NCI-H1417 treated with DMSO at 0.1 percent for 48 hours (cell line): ENCODE measurements around the gene RPP30.

Experiments
- DNase-seq: peaks from one replicate; lab custom pipeline; 2025; lab: John Stamatoyannopoulos, UW

The RPP30 gene

GRCh38 chr10:90871766-90872647 is at the start of gene RPP30:
Gene RPP30 (plus strand): TSS chr10:90871974. CDS start chr10:90871987, 13 bp downstream.
- peak; percentile 4 for DNase-seq

DNA sequence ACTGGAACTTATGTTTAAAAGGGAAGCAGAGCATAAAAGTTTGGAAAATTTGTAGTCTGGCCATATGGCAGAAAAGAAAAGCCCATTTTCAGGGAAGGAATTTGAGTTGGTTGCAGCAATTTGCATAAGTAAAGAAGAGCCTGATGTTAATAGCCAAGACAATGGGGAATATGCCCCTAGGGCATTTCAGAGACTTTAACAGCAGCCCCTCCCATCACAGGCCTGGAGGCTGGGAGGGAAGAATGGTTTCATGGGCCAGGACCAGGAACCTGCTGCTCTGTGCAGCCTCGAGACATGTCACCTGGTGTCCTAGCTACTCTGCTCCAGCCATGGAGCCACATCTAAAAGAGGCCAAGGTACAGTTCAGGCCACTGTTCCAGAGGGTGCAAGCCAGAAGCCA is 49.3 kb upstream of the RPP30 start:
- DNase-seq, result no peak

DNA sequence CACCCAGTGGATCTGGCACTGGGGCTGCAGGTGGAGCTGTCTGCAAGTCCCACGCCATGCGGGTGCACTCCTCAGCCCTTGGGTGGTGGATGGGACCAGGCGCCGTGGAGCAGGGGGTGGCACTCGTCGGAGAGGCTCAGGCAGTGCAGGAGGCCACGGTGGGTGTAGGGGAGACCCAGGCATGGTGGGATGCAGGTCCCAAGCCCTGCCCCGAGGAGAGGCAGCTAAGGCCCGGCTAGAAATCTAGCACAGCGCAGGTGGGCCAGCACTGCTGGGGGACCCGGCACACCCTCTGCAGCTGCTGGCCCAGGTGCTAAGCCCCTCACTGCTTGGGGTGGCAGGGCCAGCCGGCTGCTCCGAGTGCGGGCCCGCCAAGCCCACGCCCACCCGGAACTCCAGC is 39.7 kb upstream of the RPP30 start:
- no peak for DNase-seq

DNA sequence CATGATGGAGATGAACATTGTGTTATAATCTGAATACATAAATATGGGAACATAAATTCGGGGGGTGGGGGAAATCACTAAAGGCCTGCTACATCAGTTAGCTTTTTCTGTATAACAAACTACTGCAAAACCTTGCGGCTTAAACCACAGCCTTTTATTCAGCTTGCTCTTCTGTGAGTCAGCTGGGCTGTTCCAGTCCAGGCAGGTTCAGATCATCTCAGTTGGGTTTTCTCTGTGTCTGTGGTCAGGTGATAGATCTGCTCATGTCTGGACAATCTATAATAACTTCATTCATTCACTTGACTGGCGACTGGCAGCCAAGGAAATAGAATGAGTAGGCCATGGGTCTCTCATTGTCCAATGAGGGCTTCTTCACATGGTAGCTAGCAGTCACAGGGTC is 37.4 kb upstream of the RPP30 start:
- DNase-seq, result no peak

GRCh38 chr10:90837486-90837885 is 34.3 kb upstream of the RPP30 start:
- DNase-seq, result no peak

- DNase-seq, result no peak
Measured at GRCh38 chr10:90842725-90843124, 29.0 kb upstream of the RPP30 start.

DNA sequence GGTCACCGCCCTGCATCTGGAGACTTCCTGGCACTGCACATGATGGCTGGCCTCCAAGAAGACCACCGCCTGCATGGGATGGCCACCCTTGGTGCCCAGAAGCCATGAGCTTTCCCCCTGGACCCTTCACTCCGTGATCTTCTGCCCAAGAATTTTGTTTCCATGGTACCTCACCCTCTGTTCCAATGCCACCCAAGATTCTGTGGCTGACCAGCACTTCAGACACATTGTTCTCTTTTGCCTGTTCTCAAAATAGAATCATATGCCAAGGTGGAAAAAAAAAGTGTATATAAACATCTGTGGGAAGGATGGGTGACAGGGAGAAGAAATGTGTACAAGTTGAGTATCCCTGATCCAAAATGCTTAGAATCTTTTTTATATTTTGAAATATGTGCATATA is 26.0 kb upstream of the RPP30 start:
- DNase-seq, result no peak

DNA sequence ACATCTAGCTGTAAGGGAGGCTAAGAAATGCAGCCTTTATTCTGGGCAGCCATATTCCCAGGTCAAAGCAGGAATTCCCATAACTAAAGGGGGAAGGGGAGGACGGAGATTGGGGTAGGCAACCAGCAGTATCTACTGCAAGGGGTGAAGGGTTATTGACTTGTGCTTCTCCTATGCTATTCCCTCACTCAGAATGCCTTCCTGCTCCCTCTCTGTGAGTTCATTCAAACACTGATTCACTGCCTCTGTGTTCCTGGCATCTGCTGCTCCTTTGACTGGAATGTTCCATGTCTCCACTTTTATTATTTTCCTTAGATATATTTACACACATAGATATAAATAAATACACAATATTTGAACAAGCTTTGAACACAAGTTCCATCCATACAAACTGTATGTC is 25.0 kb upstream of the RPP30 start:
- DNase-seq, result no peak

- DNase-seq, result no peak
Measured at GRCh38 chr10:90847436-90847835, 24.3 kb upstream of the RPP30 start.

DNA sequence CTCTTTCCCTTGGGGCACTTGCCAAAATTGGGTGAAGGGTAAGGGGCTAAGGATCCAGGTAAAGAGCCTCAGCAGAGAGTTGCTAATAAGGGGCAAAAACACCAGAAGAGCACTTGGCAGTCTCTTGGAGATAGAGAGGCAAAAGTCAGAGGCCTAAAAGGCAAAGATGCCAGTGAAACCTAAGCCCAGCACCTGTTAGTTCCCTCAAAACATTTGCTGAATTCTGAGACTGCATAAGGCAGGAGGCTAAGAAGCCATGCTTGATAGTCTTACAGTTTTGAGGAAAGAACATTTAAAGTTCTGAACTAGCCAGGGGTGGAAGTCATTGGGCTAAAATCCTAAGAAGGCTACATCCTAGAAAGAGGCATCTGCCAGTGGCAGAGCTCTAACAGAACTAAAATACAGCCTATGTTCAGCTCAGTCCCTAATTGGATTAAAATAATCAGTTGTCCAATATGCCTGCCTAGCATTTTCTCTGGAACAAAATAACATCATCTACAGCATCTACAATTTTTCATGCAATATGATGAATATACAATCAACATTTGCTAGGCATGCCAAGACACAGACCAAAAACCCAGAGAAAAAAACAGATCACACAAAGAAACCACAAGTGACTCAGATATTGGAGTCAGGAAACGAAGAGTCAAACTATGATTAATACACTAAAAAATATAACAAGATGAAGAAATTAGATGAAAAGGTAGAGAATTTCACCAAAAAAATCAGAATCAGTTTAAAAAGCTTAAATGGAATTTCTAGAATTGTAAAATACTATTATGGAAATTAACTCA is 21.6 kb upstream of the RPP30 start:
- no peak for DNase-seq

- DNase-seq, result no peak
Measured at GRCh38 chr10:90855126-90855525, 16.6 kb upstream of the RPP30 start.

DNA sequence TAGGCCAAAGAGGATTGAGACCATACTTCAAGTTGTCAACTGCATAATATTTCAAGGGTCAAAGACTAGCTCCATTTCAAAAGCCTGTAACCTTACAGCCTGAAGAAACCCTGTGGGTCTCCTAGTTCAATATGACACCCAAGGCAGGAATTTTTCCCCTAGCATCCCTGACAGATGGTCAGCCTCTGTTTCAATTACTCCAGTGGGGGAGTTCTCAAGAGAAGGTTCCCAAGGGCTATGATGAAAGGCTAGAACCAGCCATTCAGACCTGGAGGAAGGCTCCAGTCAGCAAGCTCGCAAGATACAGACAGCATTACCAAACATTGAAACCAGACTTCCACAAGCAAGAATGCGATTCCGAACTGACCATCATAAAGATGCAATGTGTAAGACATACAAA is 15.5 kb upstream of the RPP30 start:
- no peak for DNase-seq

GRCh38 chr10:90856964-90857634 is 14.7 kb upstream of the RPP30 start:
- DNase-seq, result no peak

DNA sequence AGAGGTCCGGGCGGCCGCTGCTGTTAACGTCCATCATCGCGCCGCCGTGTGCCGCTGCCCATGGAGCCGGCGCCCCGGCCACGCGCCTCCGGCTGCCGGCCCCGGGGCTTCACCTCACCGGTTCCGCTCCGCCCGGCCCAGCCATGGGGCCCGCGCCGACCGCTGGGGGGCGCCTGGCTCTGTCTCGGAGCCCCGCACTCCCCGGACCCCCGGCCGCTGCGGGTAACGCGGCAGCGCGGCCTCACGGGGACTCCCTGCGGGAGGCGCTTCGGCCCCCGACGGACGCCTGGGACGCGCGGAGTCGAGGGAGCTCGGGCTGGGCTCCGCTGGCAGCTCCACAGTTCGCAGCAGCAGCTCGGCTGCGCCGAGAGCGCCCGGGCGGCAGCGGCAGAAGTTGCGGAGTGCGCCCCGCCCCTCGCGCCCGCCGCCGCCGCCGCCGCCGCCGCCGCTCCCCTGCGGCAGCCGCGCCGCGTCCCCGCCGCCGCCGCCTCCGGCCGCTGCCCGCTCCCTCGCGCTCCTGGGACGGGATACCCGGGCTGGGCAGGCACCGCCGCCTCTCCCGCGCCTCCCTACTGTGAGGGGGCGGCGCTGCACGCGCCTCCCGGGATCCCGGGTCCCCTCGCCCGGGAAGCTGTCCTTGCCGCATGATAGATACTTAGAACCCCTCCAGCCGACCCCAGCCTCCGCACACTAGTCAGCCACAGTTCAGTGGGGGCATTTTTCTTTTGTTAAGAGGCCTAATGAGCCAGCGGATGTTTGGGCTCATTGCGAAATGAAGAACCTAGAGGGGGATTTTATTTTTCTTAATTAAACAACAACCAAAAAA is 13.9 kb upstream of the RPP30 start, which contains the start of gene HTR7:
TSS of gene HTR7 (minus strand) at position 405 of the 826 bp plus-strand sequence. CDS start at position 37, 368 bp downstream.
- no peak for DNase-seq

DNA sequence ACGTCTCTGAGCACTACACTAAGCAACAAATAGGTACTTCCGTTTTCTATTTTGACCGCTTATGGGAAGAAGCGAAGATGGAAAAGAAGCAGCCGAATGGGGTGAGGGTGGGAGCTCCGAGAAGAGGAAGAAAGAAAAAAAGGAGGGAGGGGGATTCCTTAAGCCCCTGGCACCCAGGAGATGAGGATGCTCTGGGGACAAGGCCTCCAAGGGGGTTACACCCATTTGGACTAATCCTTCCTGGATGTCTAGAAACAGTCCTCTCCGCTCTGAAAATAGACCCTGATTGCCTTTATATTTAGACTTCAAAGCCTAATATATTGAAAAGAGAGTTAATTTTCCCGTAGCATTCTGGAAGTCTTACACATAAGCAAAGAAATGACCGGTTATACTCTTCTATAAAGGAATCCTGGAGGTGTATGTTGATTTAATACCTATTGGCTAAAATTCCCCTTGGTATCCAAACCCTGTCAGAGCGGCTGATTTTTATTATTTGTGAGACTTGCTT is 13.3 kb upstream of the RPP30 start:
- DNase-seq, result no peak

DNA sequence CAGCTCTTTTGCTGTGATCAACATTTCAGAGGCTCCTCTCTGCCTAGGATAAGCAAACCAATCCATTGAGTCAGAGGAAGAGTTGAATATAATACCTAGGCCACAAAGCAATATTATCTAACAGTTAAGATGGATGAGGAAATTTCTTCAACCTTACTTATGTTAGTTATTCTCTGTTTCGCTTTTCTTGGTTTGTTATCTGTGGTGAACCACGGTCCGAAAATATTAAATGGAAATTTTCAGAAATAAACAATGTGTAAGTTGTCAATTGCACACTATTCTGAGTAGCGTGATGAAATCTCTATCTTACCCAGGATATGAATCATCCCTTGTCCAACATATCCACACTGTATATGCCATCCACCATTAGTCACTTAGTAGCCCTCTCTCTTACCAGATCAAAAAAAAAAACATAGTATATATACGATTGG is 12.4 kb upstream of the RPP30 start:
- no peak for DNase-seq

- no peak for DNase-seq
Measured at GRCh38 chr10:90860790-90861189, 11.0 kb upstream of the RPP30 start.

GRCh38 chr10:90862908-90863514 is 8.8 kb upstream of the RPP30 start:
- DNase-seq, result no peak

DNA sequence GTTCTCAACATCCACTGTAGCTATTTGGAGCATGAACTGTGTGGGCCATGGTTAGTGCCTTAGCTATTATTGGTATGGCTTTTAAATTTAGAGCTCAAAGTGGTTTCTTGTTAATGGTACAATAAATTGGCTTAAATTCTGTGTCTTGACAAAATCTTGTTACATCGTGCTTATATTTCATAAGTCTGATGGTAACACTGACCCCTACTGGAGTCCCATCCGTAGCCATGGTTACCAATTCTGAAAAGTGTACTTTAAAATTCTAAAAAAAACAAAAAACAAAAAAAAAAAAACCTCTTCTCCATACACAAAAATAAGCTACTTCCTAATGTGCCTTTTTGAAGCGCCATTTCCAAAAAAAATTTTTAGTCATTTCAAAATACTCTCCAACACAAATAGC is 6.4 kb upstream of the RPP30 start:
- DNase-seq, result no peak

GRCh38 chr10:90866050-90866598 is 5.7 kb upstream of the RPP30 start:
- no peak for DNase-seq
